B cell (primary cell): ENCODE measurements around the gene NRAP. TPM values are rescaled to one million over a fixed set of nuclear protein-coding genes. Genes with fewer than 3 reads are reported as not detected.

ENCODE experiments used
- ATAC-seq: fragments of 200-7000 bp; cut with Tn5 transposase; one replicate; pipeline ENCODE4 v1.10.0; 2021; ENCODE audit warnings: low read depth, mild to moderate bottlenecking, moderate number of reproducible peaks, moderate library complexity
- CTCF ChIA-PET: fragments of 350-600 bp; sonication (Branson Sonifier 250); formaldehyde crosslinking; loops from one replicate; lab custom pipeline; 2021; ENCODE audit warnings: antibody characterized with exemption, inconsistent platforms; lab: Charles Lee
- POLR2A ChIA-PET: fragments of 350-600 bp; sonication (Branson Sonifier 250); formaldehyde crosslinking; loops from one replicate; lab custom pipeline; 2021; ENCODE audit warnings: antibody characterized with exemption; lab: Charles Lee
- DNase-seq: peaks from one replicate; pipeline ENCODE4 v3.0.0; 2013
- H2AFZ ChIP-seq: 2 replicates; pipeline ENCODE4 v1.6.1; 2012; ENCODE audit warnings: mild to moderate bottlenecking, low read depth, low read length; ENCODE audit not compliant: insufficient read depth, poor library complexity, severe bottlenecking
- H3K27ac ChIP-seq, 2 donors: 1 replicate in 1 of 2; 2 replicates in 1 of 2; pipeline ENCODE4 v1.5.1; 2012 to 2013; ENCODE audit warnings: low read length in 2 of 2, mild to moderate bottlenecking in 2 of 2, moderate library complexity in 1 of 2
- H3K27me3 ChIP-seq, 4 experiments: fragments of 200-600 bp in 1 of 4; sonication (generic) in 1 of 4; replicated peaks in 1 of 4; 1 replicate in 2 of 4; 2 replicates in 2 of 4; pipeline versions ENCODE4 v1.6.1 to v1.7.0; 2013 to 2016; ENCODE audit warnings: low read length in 3 of 4, mild to moderate bottlenecking in 2 of 4, mixed read lengths in 1 of 4, moderate library complexity in 1 of 4; ENCODE audit not compliant: insufficient read depth in 4 of 4, control insufficient read depth in 3 of 4; ENCODE audit errors: control extremely low read depth in 1 of 4
- H3K36me3 ChIP-seq, 2 experiments: replicated peaks in 1 of 2; 1 replicate in 1 of 2; 2 replicates in 1 of 2; pipeline versions ENCODE4 v1.6.1 to v1.7.1; 2013; ENCODE audit warnings: low read length in 1 of 2; ENCODE audit not compliant: insufficient read depth in 2 of 2, control insufficient read depth in 1 of 2; ENCODE audit errors: control extremely low read depth in 1 of 2, extremely low read depth in 1 of 2
- H3K4me1 ChIP-seq, 2 donors: fragments of 200-600 bp in 1 of 2; sonication (generic) in 1 of 2; 1 replicate in 1 of 2; 2 replicates in 1 of 2; pipeline versions ENCODE4 v1.5.1 to v1.6.1; 2013 to 2017; ENCODE audit warnings: low read length in 2 of 2; ENCODE audit not compliant: control insufficient read depth in 2 of 2, insufficient read depth in 2 of 2
- H3K4me2 ChIP-seq: replicated peaks from 2 replicates; pipeline ENCODE3; 2012; ENCODE audit warnings: mild to moderate bottlenecking, low read depth, low read length; ENCODE audit not compliant: poor library complexity, severe bottlenecking
- H3K4me3 ChIP-seq, 5 experiments: fragments of 200-600 bp in 1 of 5; sonication (generic) in 1 of 5; 1 replicate in 3 of 5; 2 replicates in 2 of 5; pipeline versions ENCODE4 v1.5.1 to v1.7.0; 2011 to 2016; ENCODE audit warnings: low read length in 4 of 5, mild to moderate bottlenecking in 4 of 5, low read depth in 2 of 5, control low read depth in 1 of 5, moderate library complexity in 1 of 5; ENCODE audit not compliant: insufficient read depth in 1 of 5; ENCODE audit errors: control extremely low read depth in 1 of 5, extremely low read depth in 1 of 5
- H3K79me2 ChIP-seq: fragments of 200-600 bp; sonication (generic); one replicate; pipeline ENCODE4 v1.6.0; 2016; ENCODE audit warnings: low read length; ENCODE audit not compliant: control insufficient read depth, insufficient read depth
- H3K9ac ChIP-seq: fragments of 200-600 bp; sonication (generic); 2 replicates; pipeline ENCODE4 v1.6.1; 2017; ENCODE audit warnings: mild to moderate bottlenecking, low read length, moderate library complexity
- H3K9me3 ChIP-seq, 3 donors: one replicate each; pipeline versions ENCODE4 v1.6.1 to v1.7.1; 2013; ENCODE audit warnings: low read length in 2 of 3; ENCODE audit not compliant: control insufficient read depth in 2 of 3, insufficient read depth in 1 of 3; ENCODE audit errors: control extremely low read depth in 1 of 3
- H4K20me1 ChIP-seq: 2 replicates; pipeline ENCODE4 v1.6.0; 2012; ENCODE audit warnings: mild to moderate bottlenecking, low read length; ENCODE audit not compliant: insufficient read depth, control insufficient read depth, poor library complexity, severe bottlenecking
- H3K27ac Mint-ChIP-seq: one replicate; pipeline ENCODE4 v1.8.0; 2021; ENCODE audit warnings: mixed read lengths
- H3K27me3 Mint-ChIP-seq: one replicate; pipeline ENCODE4 v1.8.0; 2021; ENCODE audit warnings: mixed read lengths
- H3K4me1 Mint-ChIP-seq: one replicate; pipeline ENCODE4 v1.8.0; 2021; ENCODE audit warnings: mixed read lengths
- H3K4me3 Mint-ChIP-seq: one replicate; pipeline ENCODE4 v1.8.0; 2021; ENCODE audit warnings: mixed read lengths
- H3K9me3 Mint-ChIP-seq: one replicate; pipeline ENCODE4 v1.8.0; 2022; ENCODE audit warnings: mixed read lengths; ENCODE audit not compliant: insufficient read depth
- CTCF ChIP-seq: fragments of 200-600 bp; IDR thresholded peaks from one replicate; pipeline ENCODE4 v1.8.0; 2022; ENCODE audit warnings: antibody characterized with exemption, mild to moderate bottlenecking
- EZH2 ChIP-seq: IDR thresholded peaks from 2 replicates; pipeline ENCODE4 v1.6.1; 2012; ENCODE audit warnings: borderline replicate concordance, low read depth, mild to moderate bottlenecking, moderate library complexity, low read length; ENCODE audit not compliant: insufficient read depth, poor library complexity, severe bottlenecking
- WGBS: methylation state at CpG from one replicate; pipeline ENCODE4 v1.1.5; 2013; ENCODE audit warnings: missing lambda C conversion rate; ENCODE audit not compliant: insufficient coverage; 5-methylcytosine and 5-hydroxymethylcytosine counted together
- intact Hi-C: fragments of 100-400 bp; cut with micrococcal nuclease; formaldehyde crosslinking; loops from one replicate; pipeline ENCODE4 v1.10.0; 2022
- polyA plus RNA-seq: library from polyadenylated mRNA; depleted of rRNA; stranded (reverse); fragments of >200 nt; gene quantifications from 2 replicates; pipeline ENCODE4 v1.2.3, GENCODE V29; 2012
- total RNA-seq, 2 donors: library from RNA; stranded (reverse); fragments of 120-200 nt in 1 of 2; gene quantifications; 1 replicate in 1 of 2; 2 replicates in 1 of 2; pipeline versions ENCODE4 v1.2.3 to v1.2.4, GENCODE V29; 2013 to 2022

Gene NRAP
- total and polyA plus RNA-seq, 2 donors (not counting 1 experiment from before 2014, with no cell fraction given), result not detected

- Mint-ChIP-seq H3K4me3 (no peak overlapping the region), H3K4me1 (no peaks in the 10 kb centered on the region), H3K27ac (no peak overlapping the region), H3K27me3 (peaks cover 30% of the 10 kb centered on the region), H3K9me3 (peaks cover 7% of the 10 kb centered on the region)
- ChIA-PET CTCF (no interaction called here), POLR2A (no interaction called here)
- no peak for ATAC-seq
- H3K79me2 ChIP-seq, result no peaks in the 10 kb centered on the region
- H4K20me1 ChIP-seq, result no peaks in the 10 kb centered on the region
- H3K36me3 ChIP-seq, result no peaks in the 10 kb centered on the region
- H3K27me3 ChIP-seq, result peaks cover 0 to 12% (median 2%) of the 10 kb centered on the region in 4 experiments
- no peaks in the 10 kb centered on the region for H3K4me1 ChIP-seq
- no peak overlapping the region for H3K9ac ChIP-seq
- H2AFZ ChIP-seq, result no peak overlapping the region
- no peak for TF ChIP-seq EZH2
- no peak for TF ChIP-seq CTCF
- DNase-seq, result no peak
- H3K27ac ChIP-seq, result no peak overlapping the region
- peaks cover 0 to 12% (median 8%) of the 10 kb centered on the region in 3 donors for H3K9me3 ChIP-seq
- intact Hi-C loops, result no loop called here
- WGBS, result 83% methylated on average over 1 of the region's 5 CpGs
- H3K4me2 ChIP-seq, result no peak overlapping the region
- no peak overlapping the region for H3K4me3 ChIP-seq
These were observed 2.9 kb upstream of the NRAP start for GRCh38 chr10:113666682-113667252.

GRCh38 chr10:113665806-113666354 lies 2.0 kb upstream of the NRAP start:
- H3K36me3 ChIP-seq, result no peaks in the 10 kb centered on the region
- H2AFZ ChIP-seq, result no peak overlapping the region
- H3K4me1 Mint-ChIP-seq, result no peaks in the 10 kb centered on the region
- H3K27ac Mint-ChIP-seq, result no peak overlapping the region
- TF ChIP-seq CTCF (no peak), EZH2 (no peak)
- ChIA-PET CTCF (no interaction called here), POLR2A (no interaction called here)
- H4K20me1 ChIP-seq, result no peaks in the 10 kb centered on the region
- peaks cover 0 to 8% (median 6%) of the 10 kb centered on the region in 3 donors for H3K9me3 ChIP-seq
- H3K4me1 ChIP-seq, result no peaks in the 10 kb centered on the region
- DNase-seq (no peak), ATAC-seq (no peak)
- 95% methylated on average over 3 of the region's 6 CpGs for WGBS
- H3K27me3 Mint-ChIP-seq, result peaks cover 22% of the 10 kb centered on the region
- no peaks in the 10 kb centered on the region for H3K79me2 ChIP-seq
- intact Hi-C loops, result no loop called here
- H3K9me3 Mint-ChIP-seq, result peaks cover 7% of the 10 kb centered on the region
- no peak overlapping the region for H3K9ac ChIP-seq
- peaks cover 0 to 8% (median 2%) of the 10 kb centered on the region in 4 experiments for H3K27me3 ChIP-seq
- H3K4me3 ChIP-seq, result no peak overlapping the region
- H3K4me3 Mint-ChIP-seq, result no peak overlapping the region
- no peak overlapping the region for H3K4me2 ChIP-seq
- no peak overlapping the region for H3K27ac ChIP-seq
